GM21526 (cell line): Measurements from ENCODE around the gene GAGE2A.
"Not testable (repeated sequence)": the region's sequence is repeated elsewhere in the genome, so short reads cannot be mapped to it uniquely, and the experiment has no call there.

Source experiments
- ATAC-seq: cut with Tn5 transposase; IDR thresholded peaks from one replicate; pipeline ENCODE4 v1.9.1; 2021; ENCODE audit warnings: moderate library complexity; ENCODE audit not compliant: unreplicated experiment, low FRiP score

GAGE2A gene, protein sequence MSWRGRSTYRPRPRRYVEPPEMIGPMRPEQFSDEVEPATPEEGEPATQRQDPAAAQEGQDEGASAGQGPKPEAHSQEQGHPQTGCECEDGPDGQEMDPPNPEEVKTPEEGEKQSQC

DNA sequence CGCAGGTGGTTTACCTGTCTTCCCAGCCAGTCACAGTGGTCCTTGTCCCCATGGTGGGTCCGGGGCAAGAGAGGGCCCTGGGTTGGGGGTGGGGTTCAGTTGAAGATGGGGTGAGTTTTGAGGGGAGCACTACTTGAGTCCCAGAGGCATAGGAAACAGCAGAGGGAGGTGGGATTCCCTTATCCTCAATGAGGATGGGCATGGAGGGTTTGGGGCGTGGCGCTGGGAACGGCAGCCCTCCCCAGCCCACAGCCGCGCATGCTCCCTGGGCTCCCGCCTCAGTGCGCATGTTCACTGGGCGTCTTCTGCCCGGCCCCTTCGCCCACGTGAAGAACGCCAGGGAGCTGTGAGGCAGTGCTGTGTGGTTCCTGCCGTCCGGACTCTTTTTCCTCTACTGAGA is at the start of gene GAGE2A:
Gene GAGE2A (plus strand): TSS at position 301 of the 400 bp plus-strand sequence. CDS start 1,155 bp downstream, outside the sequence.
- not testable (repeated sequence) for ATAC-seq

DNA sequence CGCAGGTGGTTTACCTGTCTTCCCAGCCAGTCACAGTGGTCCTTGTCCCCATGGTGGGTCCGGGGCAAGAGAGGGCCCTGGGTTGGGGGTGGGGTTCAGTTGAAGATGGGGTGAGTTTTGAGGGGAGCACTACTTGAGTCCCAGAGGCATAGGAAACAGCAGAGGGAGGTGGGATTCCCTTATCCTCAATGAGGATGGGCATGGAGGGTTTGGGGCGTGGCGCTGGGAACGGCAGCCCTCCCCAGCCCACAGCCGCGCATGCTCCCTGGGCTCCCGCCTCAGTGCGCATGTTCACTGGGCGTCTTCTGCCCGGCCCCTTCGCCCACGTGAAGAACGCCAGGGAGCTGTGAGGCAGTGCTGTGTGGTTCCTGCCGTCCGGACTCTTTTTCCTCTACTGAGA is 47.9 kb upstream of the GAGE2A start, which contains the start of gene GAGE12D:
Gene GAGE12D (plus strand): TSS at position 301 of the 400 bp plus-strand sequence. CDS start 1,155 bp downstream, outside the sequence.
- ATAC-seq, result not testable (repeated sequence)

DNA sequence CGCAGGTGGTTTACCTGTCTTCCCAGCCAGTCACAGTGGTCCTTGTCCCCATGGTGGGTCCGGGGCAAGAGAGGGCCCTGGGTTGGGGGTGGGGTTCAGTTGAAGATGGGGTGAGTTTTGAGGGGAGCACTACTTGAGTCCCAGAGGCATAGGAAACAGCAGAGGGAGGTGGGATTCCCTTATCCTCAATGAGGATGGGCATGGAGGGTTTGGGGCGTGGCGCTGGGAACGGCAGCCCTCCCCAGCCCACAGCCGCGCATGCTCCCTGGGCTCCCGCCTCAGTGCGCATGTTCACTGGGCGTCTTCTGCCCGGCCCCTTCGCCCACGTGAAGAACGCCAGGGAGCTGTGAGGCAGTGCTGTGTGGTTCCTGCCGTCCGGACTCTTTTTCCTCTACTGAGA is 38.3 kb upstream of the GAGE2A start, which contains the start of gene GAGE12E:
Gene GAGE12E (plus strand): TSS at position 301 of the 400 bp plus-strand sequence. CDS start 1,155 bp downstream, outside the sequence.
- ATAC-seq, result not testable (repeated sequence)

DNA sequence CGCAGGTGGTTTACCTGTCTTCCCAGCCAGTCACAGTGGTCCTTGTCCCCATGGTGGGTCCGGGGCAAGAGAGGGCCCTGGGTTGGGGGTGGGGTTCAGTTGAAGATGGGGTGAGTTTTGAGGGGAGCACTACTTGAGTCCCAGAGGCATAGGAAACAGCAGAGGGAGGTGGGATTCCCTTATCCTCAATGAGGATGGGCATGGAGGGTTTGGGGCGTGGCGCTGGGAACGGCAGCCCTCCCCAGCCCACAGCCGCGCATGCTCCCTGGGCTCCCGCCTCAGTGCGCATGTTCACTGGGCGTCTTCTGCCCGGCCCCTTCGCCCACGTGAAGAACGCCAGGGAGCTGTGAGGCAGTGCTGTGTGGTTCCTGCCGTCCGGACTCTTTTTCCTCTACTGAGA is 28.8 kb upstream of the GAGE2A start, which contains the start of gene GAGE12F:
Gene GAGE12F (plus strand): TSS at position 301 of the 400 bp plus-strand sequence. CDS start 1,155 bp downstream, outside the sequence.
- not testable (repeated sequence) for ATAC-seq

DNA sequence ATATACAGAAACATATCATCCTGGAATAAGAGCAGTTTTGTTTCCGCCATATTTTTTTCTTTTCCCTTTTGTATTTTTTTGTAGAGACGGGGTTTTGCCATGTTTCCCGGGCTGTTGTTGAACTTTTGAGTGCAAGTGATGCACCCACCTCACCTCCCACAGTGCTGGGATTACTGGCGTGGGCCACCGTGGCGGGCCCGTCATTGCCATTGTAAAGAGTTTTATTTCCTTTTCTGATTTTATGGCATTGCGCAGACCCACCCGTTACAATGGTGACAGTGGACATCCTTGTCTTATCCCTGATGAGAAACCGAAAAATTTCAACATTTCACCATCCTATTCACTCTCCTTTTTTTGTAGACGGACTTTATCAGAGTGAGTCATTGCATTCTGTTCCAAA is 20.6 kb upstream of the GAGE2A start:
- ATAC-seq, result not testable (repeated sequence)

DNA sequence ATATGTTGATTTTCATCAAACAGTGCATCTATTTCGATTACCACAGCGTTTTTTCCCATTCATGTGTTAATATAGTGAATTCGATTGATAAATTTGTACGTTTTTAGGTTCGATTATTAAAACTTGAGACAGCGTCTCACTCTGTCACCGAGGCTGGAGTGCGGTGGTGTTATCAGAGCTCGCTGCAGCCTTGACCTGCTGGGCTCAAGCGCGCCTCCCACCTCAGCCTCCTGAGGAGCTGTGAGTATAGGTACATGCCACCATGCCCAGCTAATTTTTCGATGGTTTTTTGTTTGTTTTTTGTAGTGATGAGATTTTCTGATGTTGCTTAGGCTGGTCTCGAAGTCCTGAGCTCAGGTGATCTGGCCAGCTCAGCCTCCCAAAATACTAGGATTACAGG is 20.1 kb upstream of the GAGE2A start:
- ATAC-seq, result not testable (repeated sequence)

DNA sequence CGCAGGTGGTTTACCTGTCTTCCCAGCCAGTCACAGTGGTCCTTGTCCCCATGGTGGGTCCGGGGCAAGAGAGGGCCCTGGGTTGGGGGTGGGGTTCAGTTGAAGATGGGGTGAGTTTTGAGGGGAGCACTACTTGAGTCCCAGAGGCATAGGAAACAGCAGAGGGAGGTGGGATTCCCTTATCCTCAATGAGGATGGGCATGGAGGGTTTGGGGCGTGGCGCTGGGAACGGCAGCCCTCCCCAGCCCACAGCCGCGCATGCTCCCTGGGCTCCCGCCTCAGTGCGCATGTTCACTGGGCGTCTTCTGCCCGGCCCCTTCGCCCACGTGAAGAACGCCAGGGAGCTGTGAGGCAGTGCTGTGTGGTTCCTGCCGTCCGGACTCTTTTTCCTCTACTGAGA is 19.2 kb upstream of the GAGE2A start, which contains the start of gene GAGE12G:
Gene GAGE12G (plus strand): TSS at position 301 of the 400 bp plus-strand sequence. CDS start 1,155 bp downstream, outside the sequence.
- not testable (repeated sequence) for ATAC-seq

DNA sequence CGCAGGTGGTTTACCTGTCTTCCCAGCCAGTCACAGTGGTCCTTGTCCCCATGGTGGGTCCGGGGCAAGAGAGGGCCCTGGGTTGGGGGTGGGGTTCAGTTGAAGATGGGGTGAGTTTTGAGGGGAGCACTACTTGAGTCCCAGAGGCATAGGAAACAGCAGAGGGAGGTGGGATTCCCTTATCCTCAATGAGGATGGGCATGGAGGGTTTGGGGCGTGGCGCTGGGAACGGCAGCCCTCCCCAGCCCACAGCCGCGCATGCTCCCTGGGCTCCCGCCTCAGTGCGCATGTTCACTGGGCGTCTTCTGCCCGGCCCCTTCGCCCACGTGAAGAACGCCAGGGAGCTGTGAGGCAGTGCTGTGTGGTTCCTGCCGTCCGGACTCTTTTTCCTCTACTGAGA is 9.6 kb upstream of the GAGE2A start, which contains the start of gene GAGE12H:
Gene GAGE12H (plus strand): TSS at position 301 of the 400 bp plus-strand sequence. CDS start 1,155 bp downstream, outside the sequence.
- ATAC-seq, result not testable (repeated sequence)

DNA sequence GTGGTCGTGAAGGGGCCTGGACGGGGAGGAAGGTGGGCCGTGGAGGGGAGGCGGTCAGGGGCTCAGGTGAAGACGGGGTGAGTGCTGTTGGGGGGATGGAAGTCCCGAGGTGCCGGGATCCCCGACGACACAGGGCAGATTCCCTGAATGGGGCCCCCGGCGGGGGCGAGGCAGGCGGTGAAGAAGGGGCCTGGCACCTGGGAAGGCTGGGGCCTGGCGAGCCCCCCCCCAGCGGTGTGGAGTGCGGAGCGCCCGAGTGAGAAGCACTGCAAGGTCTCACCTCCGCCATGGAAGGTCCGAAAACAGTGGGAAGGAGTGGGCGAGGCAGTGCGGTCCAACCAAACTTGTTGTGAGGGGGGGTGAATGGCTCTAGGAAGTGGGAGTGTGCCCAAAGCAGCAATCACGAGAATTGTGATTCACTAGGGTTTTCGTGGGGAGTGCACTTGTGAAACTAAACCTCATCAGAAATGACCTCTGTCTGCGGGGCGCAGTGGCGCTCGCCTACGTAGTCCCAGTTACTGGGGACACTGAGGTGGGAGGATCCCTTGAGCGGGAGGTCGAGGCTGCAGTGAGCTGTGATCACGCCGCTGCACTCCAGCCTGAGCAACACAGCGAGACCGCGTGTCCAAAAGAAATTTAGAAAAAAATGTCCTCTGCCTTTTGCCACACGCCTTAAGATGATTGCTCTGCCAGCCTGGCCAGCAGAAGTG is 628 bp downstream of the GAGE2A start:
- ATAC-seq, result not testable (repeated sequence)

DNA sequence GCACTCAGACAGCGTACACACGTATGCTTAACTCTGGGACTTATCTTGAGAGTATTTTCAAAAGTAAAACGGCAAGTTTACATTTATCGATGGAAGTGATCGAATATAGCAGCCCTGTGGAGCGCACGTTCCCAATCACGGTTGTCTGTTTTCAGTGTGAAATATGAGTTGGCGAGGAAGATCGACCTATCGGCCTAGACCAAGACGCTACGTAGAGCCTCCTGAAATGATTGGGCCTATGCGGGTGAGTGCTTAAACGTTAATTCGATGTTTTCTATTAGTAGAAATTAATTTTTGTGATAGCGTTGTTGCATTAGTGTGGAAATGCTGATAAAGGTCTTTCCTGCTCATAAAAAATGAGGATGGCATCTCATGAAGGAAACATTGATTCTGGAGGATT is 1.2 kb downstream of the GAGE2A start:
- ATAC-seq, result not testable (repeated sequence)

DNA sequence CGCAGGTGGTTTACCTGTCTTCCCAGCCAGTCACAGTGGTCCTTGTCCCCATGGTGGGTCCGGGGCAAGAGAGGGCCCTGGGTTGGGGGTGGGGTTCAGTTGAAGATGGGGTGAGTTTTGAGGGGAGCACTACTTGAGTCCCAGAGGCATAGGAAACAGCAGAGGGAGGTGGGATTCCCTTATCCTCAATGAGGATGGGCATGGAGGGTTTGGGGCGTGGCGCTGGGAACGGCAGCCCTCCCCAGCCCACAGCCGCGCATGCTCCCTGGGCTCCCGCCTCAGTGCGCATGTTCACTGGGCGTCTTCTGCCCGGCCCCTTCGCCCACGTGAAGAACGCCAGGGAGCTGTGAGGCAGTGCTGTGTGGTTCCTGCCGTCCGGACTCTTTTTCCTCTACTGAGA is 9.4 kb downstream of the GAGE2A start, which contains the start of gene GAGE1:
Gene GAGE1 (plus strand): TSS at position 301 of the 400 bp plus-strand sequence. CDS start 1,155 bp downstream, outside the sequence.
- not testable (repeated sequence) for ATAC-seq

DNA sequence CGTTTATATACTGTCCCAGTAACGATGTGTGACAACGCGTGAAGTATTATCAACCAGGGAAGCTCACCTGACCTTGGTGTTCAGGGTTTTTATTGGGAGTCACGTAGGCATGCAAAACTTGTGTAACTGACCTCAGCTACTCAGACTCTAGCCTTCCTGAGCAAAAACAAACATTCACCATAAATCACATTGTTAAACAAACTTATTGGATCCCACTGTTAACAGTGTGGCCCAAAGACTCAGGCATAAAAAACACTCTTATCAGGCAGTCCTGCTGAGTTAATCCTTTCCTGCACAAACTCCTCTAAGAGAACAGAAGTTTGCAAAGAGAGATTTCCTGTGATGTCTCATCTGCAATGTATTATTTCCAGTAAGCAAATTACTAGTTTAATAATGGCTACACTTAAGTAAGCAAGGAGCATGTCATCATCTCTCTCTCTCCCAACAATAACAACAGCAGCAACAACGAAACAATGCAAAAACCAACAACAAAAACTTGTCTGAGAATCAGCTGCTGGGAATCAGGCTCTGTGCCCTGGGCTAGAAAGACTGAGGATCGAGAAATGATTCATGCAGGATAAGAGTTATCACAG is 21.5 kb downstream of the GAGE2A start:
- no peak for ATAC-seq

DNA sequence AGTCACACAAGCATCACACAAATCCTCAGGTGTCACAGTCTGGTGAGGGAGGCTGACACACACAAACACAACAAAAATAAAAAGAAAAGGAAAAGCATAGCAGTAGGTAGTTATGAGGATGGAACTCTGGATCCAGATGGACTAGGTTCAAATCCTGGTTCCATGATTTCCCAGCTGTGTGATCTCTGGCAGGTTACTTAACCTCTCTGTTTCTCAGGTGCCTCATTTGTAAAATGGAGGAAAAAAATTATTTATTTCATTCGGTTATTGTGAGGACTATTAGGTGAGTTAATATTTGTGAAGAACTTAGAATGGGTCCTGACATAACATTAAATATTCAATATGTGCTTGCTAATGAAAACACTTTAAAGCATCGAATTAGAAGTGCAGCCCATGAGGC is 29.3 kb downstream of the GAGE2A start:
- ATAC-seq, result no peak

DNA sequence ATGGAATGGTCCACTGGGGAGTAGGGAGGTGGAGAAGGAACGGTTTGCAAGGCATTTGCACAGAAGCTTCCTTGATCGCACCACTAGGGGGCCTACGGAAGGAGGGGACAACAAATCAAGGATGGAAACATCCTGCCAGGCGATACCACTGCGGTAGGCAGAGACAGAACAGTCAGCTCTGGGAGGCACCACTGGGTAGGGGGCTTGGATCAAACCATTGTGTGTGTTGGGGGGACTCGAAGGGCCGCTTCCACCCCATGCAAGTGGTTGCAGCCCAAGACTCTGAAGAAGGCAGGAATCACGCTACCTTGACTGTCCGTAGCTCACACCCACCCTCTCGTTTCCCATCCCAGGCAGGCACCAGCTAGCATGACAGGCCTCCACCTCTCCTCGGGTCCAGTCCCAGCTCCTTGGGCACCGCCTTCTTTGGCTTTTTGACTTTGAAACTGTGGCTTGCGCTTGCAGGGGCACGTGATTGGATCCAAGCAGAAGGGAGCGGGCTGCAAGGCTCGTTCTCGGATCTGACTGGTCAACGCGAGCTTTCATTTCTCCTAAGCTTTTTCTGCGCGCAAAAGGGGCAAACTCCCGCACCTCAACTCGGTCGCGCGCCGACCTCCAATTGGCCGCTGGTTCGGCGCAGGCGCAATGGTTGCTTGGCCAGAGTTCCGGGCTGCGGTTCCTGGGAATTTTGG is 37.9 kb downstream of the GAGE2A start:
- no peak for ATAC-seq

DNA sequence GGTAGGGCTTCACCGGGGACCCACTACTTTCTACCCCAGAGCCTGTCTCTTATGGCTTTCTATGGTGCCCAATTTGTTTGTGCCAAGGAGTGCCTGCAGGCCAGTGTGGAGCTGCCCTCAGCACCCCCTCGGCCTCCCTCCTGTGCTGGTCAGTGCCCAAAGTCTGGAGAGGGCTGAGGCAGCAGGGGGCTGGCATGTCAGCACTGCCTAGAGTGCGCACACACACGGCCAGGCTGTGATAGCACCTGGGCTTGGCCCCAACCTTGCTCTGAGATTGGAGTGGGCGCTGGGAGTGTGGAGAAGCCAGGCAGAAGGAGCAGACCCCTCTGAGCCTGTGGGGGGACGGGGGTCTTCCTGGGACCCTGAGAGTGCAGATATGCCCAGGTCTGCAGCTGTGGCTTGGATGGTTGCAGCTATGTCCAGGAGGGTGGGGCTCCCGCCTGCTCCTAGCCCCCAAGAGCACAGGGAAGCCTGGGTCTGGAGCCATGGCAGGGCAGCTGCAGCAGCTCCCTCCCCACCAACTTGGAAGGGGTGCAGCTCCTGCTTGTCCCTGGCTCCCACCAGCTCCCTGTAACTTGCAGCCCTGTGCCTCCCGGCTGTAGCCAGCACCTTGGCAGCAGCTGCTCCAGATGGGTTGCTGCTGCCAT is 55.8 kb downstream of the GAGE2A start:
- ATAC-seq, result no peak
